ENCODE data around the gene PPP2R2C.

Gene PPP2R2C

DNA sequence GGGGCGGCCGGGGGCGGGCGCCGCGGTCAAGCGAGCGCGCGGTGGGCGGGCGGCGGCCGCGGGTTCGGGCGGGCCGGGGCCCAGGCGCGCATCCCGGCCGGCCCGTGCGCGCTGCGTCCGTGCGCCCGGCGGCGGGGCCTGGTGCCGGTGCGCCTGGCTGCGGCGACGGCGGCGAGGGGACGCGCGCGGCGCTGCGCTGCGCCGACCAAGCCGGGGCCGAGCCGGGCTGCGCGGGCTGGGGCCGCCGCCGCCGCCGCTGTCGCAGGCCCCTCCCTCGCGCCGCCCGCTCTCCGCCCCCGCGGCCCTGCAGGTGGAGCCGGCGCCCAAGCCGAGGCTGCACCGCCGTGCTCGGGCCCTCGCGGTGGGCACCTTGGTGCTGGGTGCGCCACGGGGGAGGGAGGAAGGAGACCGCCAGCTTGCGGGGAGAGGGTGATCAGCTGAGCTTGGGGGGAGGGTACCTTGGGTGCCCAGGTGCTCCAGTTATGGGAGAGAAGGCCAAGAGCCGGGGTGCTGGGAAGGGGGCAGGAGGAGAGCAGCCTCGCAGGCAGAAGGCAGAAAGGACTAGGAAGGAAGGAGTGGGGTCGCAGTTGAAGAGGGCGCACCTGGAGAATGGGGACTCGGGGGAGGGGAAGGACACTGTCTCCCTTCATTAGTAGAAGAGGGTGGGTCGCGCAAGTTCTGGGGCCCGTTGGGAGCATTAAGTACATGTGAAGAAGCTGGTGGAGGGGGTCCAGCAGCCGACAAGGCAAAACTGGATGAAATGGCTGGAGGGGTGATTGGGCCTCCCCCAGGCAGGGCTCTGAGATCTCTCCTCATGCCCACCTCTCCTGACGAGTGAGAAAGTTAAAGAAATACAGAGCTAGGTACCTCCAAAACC lies at the start of gene PPP2R2C:
PPP2R2C (minus strand) TSS at position 228 of the 877 bp plus-strand sequence. CDS start 385 bp downstream, outside the sequence.
- DNase-seq = no peak

DNA sequence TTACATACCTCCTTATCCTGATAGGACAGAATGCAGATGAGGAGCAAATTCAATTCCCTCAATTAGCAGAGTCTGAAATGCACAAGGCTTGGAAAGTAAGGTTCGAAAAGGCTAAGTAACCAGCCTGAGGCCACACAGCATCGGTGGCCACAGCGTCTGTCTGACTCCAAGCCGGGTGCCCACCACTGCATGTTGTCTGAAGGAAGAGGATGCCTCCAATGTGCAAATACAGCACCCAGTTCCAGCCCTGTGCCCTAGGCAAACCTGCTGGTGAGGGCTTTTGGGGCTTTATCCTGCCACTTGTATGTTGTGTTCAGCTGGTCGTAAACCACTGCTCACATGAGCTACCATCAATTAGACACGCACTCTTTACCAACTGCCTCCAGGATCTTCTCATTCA lies 48.6 kb upstream of the PPP2R2C start:
- DNase-seq = no peak

DNA sequence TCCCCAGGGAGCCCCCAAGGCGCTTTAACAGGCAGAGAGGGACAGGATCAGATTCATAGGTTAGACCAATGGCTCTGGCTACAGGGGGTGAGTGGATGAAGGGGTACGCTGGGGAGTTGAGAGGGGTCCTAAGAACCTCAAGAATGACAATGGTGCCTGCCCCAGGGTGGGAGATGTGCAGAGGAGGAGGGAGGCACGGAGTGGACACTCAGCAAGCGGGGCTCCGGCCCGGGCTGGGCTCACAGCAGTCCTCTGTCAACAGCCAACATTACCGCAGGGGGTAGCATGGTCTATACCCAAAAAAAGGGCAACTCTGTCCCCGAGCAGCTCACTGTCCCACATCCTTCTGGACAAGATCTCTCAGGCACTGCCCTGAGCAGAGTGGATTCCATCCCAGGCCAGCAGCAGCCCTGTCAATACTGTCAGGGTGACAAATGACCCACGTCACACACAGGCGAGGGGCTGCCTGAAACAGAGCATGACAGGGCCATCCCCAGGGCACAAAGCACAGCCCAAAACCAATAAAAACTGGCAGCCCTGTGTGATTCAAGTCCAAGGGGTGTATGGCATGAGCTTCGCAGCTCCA lies 47.7 kb upstream of the PPP2R2C start:
- no peak for DNase-seq

DNA sequence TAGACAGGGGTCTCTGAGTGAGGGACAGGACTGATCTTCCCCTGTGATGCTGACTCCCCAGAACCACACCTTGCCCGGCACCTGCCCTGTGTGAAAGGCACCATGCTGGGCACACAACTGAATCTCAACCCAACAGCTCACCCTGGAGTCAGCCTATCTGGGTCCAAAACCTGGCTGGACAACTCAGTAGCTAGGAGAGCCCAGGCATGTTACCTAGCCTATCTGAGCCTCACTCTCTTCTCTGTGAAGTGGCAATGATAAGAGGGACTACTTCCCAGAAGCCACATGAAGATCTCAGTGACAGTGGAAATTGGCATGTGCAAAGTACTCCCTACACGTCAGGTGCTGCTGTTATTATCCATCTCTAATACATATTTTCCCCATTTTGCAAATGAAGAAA lies 44.8 kb upstream of the PPP2R2C start:
- DNase-seq = no peak

DNA sequence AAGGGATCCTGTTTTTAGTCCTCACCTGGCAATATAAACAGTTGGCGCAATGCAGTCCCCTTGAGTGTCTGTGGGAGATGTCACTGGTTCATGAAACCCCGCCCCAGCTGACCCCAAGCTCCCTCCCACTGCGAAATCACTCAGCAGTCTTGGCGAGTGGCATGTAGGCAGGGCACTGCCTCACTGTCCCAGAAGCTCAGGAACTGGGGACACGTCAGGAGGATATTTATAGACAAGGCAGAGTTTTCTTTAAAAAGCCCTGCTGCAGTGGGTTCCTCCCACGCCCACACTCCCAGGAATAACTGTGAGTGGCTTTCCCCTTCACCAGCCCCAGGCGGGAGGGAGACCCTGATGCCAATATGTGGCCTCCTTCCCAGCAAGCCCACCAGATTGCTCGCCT lies 44.3 kb upstream of the PPP2R2C start:
- no peak for DNase-seq

DNA sequence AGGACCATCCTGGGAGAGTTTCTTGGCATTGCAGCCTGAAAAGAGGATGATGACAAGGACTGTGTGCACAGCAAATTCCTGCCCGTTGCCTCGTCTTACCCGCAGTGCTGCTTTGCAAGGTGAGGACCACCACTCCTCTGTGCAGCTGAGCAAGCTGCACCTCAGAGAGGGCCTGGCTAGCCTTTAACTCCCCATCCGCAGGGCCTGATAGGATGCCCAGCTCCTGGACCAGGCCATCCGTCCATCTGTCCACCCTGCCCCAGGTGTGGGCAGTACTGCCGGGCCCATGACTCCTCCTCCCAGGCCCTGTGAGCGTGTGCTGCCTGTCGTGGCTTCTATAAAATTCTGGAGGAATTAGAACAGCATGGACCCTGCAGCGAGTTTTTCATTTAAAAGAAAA lies 43.9 kb upstream of the PPP2R2C start:
- no peak for DNase-seq

DNA sequence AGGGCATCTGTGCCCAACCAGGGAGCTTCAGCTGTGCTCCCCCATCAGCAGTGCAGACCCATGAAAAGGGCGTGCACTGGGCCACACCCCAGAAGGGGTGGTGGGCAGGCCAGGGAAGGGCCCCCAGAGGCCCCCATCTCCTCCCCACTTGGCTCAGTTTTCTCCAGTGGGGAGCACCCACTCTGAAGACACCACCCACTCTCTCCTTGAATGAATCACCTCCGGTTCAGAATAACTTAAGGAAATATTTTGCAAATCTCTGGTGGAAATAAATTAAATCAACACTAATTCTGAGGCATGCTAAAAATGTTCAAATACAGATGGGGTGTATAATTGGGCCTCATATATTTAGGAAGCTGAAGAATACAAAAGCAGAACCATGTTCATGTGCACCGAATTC lies 41.3 kb upstream of the PPP2R2C start:
- DNase-seq = no peak

DNA sequence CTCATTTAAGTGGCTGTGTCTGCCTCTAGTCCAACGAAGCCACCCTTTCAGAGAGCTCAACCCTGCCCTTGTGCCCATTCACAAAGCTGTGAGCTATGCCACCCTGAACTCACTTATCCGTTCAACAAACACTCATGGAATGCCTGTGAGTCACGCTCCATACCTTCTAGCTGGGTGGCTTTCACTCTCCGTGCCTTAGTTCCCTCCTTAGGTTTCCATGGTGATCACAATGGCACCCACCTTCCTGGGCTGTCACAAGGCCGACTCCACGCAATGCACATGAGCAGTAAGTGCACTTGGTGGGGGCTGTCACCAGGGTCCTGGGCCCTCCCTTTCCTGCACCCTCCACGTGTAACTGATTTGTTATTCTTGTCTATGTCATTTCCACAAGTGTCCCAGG lies 37.2 kb upstream of the PPP2R2C start:
- DNase-seq = no peak

DNA sequence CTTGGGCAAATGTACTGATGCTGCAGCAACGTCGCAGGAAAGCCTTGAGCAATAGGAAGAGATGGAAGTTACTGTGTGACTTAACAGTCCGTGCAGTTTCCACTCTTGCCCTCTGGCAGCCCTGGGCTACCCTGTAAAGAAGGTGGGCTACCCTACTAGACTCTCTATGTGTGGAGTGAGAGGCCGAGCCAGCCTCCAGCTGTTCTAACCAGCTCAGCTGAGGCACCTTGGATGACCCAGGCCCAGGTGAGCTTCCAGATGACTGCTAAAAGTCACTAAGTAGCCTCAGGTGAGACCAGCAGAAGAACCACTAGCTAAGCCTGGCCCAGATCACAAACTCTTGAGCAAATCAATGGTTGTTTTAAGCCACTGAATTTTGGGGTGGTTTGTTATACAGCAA lies 34.9 kb upstream of the PPP2R2C start:
- no peak for DNase-seq

DNA sequence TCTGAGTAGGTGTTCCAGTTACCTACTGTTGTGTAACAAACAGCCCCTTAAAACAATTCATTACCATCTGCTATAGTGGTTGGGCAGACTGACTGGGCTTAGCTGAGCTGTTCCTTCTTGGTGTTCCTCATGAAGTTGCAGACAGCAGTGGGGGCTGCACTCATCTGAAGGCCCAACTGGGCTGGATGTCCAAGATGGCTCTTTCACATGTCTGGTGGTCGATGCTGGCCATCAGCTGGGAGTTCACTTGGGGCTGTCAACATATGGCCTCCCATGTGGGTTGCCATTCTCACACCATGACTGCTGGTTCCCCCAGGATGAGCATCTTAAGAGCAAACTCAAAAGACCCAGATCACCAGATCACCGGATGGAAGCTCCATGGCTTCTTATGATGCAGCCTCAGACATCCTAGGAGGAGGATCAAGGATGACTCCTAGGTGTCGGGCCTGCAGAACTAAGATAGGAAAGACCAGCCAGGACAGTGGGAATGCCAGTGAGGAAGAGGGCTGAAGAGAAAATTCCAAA lies 34.3 kb upstream of the PPP2R2C start:
- no peak for DNase-seq

DNA sequence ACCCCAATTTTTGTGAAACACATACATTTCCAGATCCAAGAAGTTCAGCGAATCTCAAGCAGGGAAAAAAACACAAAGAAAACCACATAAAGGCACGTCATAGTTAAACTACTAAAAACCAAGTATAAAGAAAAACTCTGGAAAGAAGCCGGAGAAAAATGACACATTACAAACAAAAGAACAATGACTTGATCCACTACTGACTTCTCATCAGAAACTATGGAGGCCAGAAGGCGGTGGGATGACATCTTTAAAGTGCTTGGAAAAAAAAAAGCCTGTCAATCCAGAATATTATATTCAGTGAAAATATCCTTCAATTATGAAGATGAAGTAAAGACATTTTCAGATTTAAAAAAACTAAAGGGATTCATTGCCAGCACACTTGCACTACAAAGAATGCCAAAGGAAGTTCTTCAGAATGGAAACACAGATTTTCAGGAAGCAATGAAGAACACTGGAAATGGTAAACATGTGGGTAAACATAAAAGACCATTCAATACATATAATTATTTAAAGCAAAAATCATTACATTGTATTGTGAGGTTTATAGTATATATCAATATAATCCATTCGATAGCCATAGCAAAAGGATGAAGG lies 32.6 kb upstream of the PPP2R2C start:
- DNase-seq = no peak

DNA sequence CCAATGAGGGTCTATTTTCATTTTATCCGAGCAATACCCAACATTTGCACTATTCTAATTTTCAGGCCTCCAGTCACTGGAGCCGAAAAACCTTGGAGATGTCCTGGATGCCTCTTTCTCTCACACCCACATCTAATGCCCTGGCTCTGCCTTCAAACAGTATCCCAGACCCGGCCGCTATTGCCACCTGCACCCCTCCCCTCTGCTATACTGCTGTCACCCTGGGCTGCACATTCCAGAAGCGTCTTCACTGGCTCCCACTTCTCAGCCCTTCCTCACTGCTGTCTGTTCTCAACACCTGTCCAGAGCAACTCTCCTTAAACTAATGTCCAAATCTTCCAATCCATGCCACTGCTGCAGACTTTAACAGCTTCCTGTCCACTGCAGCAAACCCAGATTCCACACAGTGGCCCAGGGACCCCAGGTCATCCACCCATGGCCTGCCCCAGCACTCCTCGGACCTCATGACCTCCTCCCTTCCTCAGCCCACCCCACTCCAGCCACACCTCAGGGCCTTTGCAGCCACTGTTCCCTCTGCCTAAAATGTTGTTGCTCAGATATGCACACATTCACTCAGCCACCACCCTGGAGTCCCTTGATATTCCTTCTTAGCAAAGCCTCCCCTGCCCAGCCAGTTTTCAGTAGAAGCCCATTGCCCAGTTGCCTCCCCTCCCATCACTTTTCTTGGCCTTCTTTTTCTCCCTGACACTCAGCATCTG lies 30.5 kb upstream of the PPP2R2C start:
- DNase-seq = no peak

DNA sequence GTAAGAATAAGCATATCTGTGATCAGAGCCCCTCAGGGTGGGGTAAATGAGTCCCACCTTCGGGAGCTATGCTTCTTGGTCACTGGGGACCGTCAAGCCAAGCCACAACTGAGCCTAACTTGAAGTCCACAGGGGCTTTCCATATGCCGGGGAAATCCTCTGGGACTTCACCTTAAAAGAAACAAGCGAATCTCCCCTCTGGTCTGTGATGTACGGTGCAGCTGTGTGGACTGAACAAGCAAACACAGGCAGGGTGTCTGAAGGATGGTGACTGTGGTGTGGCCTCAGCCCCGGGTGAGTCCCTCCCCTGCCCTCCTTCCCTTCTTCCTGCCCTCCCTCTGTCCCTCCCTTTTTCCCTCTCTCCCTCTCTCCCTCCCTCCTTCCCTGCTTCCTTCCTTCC lies 29.7 kb upstream of the PPP2R2C start:
- DNase-seq = no peak

DNA sequence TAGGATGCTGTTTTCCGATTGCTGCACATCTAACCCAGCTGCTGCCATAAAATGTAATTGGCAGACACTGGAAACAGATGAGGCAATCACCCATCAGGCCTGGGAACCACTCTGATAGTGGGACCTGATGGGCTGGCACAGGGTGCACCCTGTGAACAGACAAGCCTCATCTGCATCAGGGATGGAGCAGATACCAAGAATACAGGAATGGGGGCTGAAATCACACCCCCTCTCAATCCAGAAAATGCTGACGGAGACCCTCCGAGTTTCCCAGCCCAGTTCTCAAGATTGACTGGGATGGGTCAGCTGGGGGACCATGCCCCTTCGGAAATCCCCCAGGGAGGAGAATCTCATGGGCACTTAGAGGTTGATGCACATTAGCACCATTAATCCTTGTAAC lies 28.8 kb upstream of the PPP2R2C start:
- no peak for DNase-seq

DNA sequence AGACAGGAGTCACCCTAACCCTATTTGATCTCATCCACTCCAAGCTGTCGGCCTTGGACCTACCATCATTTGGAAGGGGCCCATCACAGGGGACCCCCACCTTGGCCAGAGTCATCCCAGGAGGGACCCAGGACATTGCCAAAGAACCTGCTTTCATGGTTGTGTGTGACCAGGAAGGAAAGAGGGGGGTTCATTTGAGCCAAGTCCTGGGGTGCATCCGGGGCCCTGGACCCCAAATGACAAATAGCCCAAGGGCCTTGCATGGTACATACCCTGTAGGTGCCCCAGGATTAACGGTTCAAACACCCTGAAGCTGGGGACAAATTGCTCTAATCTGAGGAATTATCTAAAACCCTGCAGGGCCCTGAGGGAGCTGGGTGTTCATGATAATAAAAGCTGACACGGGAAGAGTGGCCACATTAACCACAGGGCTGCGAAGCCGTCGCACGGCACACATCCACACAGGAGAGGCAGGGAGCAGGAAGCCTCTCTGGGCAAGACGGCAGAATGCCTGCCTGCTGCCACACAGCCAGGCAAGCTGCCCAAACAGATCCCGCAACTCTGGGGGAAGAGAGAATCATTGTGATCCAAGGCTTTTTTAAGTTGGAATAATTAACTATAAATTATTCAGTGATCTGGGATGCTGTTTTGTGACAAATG lies 28.2 kb upstream of the PPP2R2C start:
- DNase-seq = no peak

DNA sequence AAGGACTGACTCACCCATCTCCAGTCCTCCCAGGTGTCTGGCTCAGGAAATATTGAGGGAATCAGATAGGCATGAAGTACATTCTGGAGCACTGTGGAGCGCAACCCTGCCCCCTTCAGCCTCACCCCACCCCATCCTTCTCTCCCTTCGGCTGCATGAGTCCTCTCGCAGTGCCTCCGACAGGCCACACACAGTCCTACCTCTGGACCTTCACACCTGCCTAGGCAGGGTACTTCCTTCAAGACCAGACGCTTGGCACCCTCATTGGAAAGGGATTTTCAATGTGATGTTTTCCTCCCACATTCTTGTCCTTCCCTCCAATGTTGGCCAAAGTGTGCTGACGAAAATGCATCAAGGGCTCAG lies 26.8 kb upstream of the PPP2R2C start:
- DNase-seq = no peak

DNA sequence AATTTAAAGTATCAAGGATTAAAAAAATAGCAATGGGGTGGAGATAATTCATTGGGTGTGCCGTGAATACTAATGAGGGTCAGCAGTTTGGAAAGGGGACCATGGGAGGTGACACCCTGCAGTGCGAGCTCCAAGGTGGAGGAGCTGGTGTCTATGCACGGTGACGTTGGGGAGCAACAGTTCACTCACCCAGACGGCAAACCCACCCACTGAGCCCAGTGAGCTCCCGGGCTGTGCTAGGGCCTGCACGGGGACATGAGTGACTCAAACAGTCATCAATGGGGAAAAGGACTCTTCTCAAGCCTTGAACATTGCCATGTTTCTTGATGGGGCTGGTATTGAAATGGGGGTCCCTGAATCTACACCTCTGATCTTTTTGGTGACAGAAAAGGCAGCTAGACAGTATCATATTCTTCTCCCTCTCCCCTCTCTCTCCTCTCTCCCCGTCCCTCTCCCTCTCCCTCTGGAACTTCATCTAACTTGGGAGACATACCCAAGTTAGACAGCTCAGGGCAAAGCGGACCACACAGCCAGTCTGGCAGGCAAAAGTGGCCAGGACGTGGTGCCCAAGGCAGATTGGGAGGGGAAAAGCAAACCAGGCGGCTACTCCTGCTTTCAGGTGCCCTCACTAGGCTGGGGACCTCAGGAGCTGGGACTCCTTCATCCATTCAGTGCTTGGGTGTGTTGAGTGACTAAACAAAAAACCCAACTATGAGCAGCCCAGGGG lies 26.3 kb upstream of the PPP2R2C start:
- no peak for DNase-seq

DNA sequence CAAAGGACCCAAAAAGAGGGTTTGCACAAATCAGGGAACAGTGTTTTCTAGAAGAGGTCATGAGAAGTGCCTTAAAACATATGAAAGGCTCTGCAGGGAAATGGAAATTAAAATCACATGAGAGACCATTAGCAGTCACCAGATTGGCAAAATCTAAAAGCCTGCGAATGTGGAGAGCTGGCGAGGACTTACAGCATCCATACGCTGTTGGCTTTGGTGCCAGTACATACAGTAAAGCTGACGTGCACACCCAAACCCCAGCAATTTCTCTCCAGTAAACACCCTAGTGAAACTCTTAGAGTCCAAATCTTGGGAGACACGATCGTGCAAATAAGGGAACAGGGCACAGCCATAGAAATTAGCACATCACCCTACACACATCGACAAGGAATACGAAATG lies 25.4 kb upstream of the PPP2R2C start:
- no peak for DNase-seq

DNA sequence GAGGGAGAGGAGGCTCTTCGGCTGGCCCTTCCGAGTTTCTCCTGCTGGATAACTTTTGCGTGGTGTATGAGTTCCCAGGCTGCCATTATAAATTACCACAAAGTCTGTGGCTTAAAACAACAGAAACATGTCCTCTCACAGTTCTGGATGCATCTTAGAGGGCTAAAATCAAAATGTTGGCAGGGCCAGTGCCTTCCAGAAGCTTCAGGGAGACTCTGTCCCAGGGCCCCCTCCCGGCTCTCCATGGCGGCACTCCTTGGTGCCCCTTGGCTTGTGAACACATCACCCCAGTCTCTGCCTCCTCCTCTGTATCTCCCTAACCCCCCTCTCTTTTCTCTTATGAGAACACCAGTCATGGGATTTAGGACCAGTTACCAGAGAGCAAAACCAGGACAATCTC lies 23.3 kb upstream of the PPP2R2C start:
- DNase-seq = no peak

DNA sequence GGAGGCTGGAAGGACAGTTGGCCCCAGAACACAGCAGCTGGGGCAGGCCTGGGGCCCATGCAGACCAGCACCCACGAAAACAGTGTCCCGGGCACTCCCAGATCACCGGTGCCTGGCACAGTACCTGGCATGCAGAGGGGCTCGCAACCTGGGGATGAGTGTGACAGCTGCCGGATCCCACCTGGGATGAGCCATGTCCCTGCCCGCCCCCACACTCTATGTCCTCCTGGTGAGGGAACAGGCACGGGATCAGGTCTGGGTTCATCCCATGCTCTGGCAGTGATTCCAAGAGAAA lies 22.8 kb upstream of the PPP2R2C start:
- DNase-seq = no peak

DNA sequence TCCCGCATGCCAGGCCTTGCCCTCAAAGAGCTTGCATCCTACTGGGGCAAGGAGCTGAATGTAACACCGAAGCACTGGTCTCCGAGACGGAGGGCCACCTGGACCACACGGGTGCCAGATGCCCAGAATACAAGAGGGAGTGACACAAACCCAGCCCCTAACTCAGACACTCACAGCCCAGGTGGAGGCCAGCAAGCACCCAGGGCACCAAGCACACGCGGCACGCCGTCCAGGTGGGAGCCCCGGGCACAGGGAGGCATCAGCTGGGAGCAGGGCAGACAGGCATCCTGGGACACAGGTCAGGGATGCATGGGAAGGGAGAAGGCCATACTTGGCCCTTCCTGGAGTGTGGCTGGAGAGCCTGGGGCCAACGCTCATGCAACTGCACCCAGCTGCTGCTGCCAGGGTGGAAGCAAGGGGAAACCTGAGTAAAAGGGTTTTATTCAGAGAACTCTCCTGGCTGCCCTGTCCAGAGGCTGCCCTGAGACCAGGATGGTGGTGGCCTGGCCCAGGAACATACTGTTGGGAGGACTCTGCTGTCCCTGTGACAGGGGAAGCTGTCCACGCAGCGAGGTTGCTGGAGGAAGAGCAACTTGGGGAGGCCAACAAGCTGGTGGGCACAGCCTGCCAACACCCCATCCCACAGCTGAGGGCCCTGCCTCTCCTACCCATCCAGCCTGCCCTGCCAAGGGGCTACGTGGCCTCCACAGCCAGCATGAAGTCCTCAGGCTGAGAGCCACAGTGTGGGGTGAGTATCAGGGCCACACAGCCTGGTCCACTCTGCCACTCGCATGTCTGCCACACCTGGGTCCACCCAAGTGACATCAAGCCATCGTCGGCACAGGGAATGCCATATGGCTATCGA lies 22.2 kb upstream of the PPP2R2C start:
- no peak for DNase-seq
